GM10266 (cell line): ENCODE measurements around the gene RIMKLA.

ENCODE experiments used
- DNase-seq: peaks from one replicate; pipeline ENCODE4 v3.0.0; 2012; ENCODE audit errors: extremely low spot score
- TF ChIP-seq, protein P1 (sequence below): IDR thresholded peaks from 2 replicates; pipeline ENCODE4 v1.5.1; 2012; ENCODE audit warnings: mild to moderate bottlenecking, low read depth; ENCODE audit not compliant: control insufficient read depth, insufficient read depth; ENCODE audit errors: missing control alignments

RIMKLA gene

DNA sequence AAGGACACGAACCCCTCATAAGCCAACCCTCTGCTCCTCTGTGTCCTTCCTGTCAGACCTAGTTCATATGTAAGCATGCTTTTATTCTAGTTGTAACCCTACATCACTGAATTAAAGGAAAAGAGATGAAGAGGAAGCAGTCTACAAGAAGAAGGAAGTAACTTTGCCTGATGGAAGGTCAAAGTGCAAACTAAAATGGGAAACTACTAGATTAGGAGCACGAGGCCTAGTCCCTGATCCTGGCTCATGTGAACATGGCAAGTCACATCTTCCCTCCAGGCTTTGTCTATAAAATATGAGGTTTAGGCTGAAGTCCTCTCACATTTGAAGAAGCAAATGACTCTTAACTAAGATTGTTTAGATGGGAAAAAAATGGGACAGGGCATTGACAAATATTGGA lies 62.1 kb downstream of the RIMKLA start:
- no peak for DNase-seq
- TF ChIP-seq, protein P1, sequence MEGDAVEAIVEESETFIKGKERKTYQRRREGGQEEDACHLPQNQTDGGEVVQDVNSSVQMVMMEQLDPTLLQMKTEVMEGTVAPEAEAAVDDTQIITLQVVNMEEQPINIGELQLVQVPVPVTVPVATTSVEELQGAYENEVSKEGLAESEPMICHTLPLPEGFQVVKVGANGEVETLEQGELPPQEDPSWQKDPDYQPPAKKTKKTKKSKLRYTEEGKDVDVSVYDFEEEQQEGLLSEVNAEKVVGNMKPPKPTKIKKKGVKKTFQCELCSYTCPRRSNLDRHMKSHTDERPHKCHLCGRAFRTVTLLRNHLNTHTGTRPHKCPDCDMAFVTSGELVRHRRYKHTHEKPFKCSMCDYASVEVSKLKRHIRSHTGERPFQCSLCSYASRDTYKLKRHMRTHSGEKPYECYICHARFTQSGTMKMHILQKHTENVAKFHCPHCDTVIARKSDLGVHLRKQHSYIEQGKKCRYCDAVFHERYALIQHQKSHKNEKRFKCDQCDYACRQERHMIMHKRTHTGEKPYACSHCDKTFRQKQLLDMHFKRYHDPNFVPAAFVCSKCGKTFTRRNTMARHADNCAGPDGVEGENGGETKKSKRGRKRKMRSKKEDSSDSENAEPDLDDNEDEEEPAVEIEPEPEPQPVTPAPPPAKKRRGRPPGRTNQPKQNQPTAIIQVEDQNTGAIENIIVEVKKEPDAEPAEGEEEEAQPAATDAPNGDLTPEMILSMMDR = no peak

DNA sequence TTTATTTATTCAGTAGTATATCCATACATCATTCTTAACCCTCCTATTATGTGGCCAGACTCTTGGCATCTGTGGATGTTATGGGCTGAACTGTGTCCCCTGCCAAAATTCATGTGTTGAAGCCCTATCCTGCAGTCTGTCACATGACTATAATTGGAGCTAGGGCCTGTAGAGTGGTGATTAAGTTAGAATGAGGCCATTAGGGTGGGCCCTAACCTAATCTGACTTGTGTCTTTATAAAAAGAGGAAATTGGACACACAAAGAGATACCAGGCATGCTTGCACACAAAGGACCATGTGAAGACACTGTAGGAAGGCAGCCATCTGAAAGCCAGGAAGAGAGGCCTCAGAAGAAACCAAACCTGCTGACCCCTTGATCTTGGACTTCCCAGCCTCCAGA lies 68.7 kb downstream of the RIMKLA start:
- TF ChIP-seq, protein P1 = no peak

DNA sequence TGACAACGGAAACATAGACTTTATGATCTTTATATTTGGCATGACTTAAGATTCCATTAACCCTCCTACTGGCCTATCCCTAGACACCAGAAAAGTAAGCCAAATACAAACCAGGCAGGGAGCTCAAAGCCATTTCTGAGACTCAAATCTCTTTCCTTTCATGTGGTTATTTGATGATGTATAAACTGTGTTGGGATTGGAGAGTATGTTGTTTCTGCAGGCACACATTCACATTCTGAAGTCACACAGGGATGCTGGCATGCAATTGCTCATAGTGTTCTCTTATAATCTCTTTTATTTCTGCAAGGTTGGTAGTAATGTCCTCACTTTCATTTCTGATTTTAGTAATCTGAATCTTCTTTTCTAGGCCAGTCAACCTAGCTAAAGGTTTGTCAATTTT lies 69.5 kb downstream of the RIMKLA start:
- TF ChIP-seq, protein P1 = no peak
- DNase-seq = no peak

More for the DNA sequence above, 68.7 kb downstream of the RIMKLA start:
- no peak for DNase-seq

DNA sequence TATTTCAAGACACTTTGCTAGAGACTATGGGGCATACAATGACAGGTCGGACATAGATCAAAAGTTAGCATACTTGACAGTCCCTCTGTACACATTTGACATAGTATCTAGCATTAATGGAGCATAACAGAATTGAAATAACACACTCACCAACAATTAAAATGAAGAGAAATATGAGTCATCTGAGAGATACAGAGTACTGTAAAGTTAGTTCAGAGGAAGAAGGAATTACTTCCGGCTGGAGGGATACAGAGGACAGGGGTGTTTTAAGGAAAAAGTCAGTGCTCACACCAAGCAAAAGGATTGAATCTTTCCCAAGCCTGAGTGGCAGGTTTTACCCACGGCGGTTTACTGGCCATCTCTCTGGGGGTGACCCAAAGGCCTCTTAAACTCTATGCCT lies 72.8 kb downstream of the RIMKLA start:
- no peak for DNase-seq
- TF ChIP-seq, protein P1 = no peak

DNA sequence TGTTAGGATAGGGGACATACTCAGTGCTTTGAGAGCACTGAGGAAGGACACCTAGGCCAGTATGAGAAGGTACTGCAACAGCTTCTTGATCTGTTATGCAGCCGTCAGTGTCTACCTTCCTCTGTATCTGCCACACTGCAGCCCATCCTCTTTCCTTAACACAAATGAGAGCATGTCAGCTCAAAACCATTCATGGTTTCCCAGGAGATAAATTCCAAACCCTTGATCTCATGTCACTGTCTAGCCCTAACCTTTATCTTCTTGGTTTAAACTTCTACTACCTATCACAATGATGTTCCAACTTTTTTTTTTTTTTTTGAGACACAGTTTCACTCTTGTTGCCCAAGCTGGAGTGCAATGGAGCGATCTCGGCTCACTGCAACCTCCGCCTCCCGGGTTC lies 73.8 kb downstream of the RIMKLA start:
- TF ChIP-seq, protein P1 = no peak

DNA sequence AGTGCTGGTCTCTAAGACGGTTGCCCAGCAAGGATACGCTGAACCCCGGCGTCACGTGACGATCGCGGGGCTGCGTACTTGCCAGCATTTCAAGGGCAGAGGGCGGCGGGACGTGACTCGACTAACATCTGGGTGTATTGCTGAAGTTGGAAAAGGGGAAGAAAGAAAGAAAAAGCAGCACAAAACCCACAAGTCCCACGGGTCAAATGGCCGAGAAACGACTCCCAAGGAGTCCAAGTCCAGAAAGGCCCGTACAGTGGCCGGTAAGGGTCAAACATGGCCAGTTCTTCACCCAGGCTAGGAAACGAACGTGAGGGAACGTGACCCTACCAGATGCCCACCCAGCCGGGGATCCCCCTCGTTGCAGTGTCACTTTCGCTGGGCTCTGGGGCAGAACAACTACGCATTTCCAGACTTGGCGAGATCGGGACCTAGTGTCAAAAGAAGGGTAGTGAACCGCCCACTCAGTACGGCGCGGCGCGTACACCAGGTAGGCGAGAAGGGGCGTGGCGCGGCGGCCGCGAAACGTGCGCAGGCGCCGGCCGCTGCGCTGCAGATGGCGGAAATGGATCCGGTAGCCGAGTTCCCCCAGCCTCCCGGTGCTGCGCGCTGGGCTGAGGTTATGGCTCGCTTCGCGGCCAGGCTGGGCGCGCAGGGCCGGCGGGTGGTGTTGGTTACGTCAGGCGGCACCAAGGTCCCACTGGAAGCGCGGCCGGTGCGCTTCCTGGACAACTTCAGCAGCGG lies 75.6 kb downstream of the RIMKLA start, which contains the start of the genes PPCS and ZMYND12:
Gene PPCS, plus strand, starts transcription at position 534 of the 744 bp plus-strand sequence. Its CDS starts 23 bp downstream, at position 557.
Gene ZMYND12, minus strand, starts transcription at position 13 of the 744 bp plus-strand sequence. CDS start 25 bp downstream, outside the sequence.
- DNase-seq = peak; percentile 89
- TF ChIP-seq, protein P1 = no peak

More for the DNA sequence above, 73.8 kb downstream of the RIMKLA start:
- no peak for DNase-seq

DNA sequence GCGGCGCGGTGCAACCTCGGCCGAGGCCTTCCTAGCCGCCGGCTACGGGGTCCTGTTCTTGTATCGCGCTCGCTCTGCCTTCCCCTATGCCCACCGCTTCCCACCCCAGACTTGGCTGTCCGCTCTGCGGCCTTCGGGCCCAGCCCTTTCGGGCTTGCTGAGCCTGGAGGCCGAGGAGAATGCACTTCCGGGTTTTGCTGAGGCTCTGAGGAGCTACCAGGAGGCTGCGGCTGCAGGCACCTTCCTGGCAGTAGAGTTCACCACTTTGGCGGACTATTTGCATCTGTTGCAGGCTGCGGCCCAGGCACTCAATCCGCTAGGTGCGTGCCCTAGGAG lies 76.1 kb downstream of the RIMKLA start:
- TF ChIP-seq, protein P1 = no peak
- peak; percentile 68 for DNase-seq
